Measurements from ENCODE around the gene NFYC. TPM values are rescaled to one million over a fixed set of nuclear protein-coding genes. Genes with fewer than 3 reads are reported as not detected.

The NFYC gene
- total and polyA plus RNA-seq, 2 experiments from 2014 or later = 124 to 149 TPM

DNA sequence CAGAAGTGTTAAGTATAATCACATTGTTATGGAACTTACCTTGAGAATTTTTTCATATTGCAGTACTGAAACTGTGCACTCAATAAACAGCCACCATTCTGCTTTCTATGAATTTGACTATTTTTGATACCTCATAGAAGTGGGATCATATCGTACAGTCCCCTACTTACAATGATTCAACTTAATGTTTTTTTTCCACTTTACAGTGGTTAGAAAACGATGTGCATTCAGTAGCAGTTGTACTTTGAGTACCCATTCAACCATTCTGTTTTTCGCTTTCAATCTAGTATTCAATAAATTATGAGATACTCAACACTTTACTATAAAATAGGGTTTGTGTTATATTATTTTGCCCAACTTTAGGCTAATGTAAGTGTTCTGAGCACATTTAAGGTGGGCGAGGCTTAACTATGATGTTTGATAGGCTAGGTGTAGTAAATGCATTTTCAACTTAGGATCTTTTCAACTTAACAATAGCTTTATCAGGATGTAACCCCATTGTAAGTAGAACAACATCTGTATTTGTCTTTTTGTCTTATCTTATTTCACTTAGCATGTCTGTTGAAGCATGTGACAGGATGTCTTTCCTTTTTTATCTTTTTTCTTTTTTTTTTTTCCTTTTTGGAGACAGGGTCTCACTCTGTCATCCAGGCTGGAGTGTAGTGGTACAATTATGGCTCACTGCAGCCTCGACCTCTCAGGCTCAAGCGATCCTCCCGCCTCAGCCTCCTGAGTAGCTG, 49.7 kb downstream of the NFYC start:
- Histone ChIP-seq H3K27ac (peak overlapping the region; percentile 64), H3K27me3 (no peaks in the 10 kb centered on the region), H3K36me3 (peaks cover 46% of the 10 kb centered on the region), H3K4me3 (no peak overlapping the region), H3K4me1 (ENCODE audit: low read depth) (peaks cover 3% of the 10 kb centered on the region), H3K9me3 (ENCODE audit: low read depth) (no peaks in the 10 kb centered on the region)
- TF ChIP-seq, protein P1, sequence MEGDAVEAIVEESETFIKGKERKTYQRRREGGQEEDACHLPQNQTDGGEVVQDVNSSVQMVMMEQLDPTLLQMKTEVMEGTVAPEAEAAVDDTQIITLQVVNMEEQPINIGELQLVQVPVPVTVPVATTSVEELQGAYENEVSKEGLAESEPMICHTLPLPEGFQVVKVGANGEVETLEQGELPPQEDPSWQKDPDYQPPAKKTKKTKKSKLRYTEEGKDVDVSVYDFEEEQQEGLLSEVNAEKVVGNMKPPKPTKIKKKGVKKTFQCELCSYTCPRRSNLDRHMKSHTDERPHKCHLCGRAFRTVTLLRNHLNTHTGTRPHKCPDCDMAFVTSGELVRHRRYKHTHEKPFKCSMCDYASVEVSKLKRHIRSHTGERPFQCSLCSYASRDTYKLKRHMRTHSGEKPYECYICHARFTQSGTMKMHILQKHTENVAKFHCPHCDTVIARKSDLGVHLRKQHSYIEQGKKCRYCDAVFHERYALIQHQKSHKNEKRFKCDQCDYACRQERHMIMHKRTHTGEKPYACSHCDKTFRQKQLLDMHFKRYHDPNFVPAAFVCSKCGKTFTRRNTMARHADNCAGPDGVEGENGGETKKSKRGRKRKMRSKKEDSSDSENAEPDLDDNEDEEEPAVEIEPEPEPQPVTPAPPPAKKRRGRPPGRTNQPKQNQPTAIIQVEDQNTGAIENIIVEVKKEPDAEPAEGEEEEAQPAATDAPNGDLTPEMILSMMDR (IDR thresholded peaks at IDR 0.05; ENCODE audit: low read depth, low read length) = no peak
- no peak for DNase-seq (ENCODE audit: low read depth in 1 of 2, low spot score in 1 of 2)

DNA sequence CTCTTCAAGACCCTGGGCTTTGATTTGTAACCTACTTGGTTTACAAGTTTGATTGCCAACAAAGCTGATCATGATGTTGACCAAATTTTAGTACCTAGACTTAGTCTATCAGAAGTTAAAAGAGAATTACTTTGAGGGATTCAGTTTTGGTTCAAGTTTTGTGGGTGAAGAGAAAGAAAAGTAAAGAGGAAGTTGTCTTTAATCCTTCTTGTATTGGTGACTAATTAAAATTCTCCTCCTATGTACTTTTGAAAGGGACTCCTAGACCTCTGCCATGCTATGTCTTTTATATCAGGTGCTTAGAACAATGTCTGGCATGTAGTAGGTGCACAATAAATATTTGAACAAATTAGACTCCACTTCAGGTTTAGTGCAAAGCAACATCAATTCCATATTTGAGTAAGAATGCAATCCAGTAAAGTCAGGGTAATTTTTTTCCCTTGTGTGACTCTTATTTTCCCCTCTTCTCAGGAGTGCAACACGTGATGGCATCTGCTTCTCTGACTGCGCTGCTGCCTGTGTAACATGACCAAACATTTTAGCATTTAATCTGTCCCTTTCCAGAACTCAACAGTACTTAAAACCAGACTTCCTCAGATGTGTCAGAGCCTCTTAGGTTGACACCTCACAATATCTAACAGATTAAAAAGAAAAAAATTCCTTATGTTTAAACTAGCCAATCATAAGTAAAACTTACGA, 51.0 kb downstream of the NFYC start:
- H3K27ac ChIP-seq = no peak overlapping the region
- no peak overlapping the region for H3K4me3 ChIP-seq
- TF ChIP-seq, protein P1 (IDR thresholded peaks at IDR 0.05; ENCODE audit: low read depth, low read length) = no peak
- H3K9me3 ChIP-seq (ENCODE audit: low read depth) = no peaks in the 10 kb centered on the region
- no peak for DNase-seq (ENCODE audit: low read depth in 1 of 2, low spot score in 1 of 2)
- H3K27me3 ChIP-seq = no peaks in the 10 kb centered on the region
- H3K4me1 ChIP-seq (ENCODE audit: low read depth) = peaks cover 3% of the 10 kb centered on the region
- peaks cover 50% of the 10 kb centered on the region for H3K36me3 ChIP-seq

DNA sequence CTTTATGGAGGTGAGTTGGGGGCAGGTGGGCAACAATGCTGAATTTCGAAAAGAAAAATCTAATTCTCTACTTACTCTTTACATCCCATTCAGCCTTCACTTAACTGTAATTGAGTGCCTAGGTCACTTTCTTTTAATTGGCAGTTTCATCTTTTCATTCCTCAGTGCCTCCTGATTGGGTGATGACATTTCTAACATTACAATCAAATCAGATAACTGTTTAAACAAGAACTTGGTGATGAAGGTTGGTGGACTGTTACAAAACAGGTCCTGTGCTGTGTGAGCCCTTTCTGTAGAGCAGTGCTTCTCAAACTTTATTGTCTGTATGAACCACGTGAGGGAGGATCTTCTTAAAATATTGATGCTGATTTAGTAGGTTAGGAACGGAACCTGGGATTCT, 51.9 kb downstream of the NFYC start:
- no peak for DNase-seq (ENCODE audit: low read depth in 1 of 2, low spot score in 1 of 2)
- TF ChIP-seq, protein P1 (IDR thresholded peaks at IDR 0.05; ENCODE audit: low read depth, low read length) = no peak
- H3K4me3 ChIP-seq = no peak overlapping the region
- H3K27me3 ChIP-seq = no peaks in the 10 kb centered on the region
- H3K9me3 ChIP-seq (ENCODE audit: low read depth) = no peaks in the 10 kb centered on the region
- no peak overlapping the region for H3K27ac ChIP-seq
- peaks cover 58% of the 10 kb centered on the region for H3K36me3 ChIP-seq
- H3K4me1 ChIP-seq (ENCODE audit: low read depth) = peaks cover 3% of the 10 kb centered on the region

DNA sequence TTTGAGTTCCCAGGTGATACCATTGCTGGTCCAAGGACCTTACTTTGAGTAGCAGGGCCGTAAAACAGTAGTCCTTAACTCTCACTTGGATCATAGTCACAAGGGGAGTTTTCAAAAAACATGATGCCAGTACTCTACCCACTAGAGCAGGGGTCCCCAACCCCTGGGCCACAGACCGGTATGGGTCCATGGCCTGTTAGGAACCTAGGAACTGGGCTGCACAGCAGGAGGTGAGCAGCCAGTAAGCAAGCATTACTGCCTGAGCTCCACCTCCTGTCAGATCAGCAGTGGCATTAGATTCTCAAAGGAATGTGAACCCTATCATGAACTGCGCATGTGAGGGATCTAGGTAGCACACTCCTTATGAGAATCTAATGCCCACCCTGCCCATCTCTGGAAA, 52.4 kb downstream of the NFYC start:
- Histone ChIP-seq H3K36me3 (peaks cover 57% of the 10 kb centered on the region), H3K27ac (no peak overlapping the region), H3K4me3 (no peak overlapping the region), H3K9me3 (ENCODE audit: low read depth) (no peaks in the 10 kb centered on the region), H3K27me3 (no peaks in the 10 kb centered on the region), H3K4me1 (ENCODE audit: low read depth) (peaks cover 3% of the 10 kb centered on the region)
- TF ChIP-seq, protein P1 (IDR thresholded peaks at IDR 0.05; ENCODE audit: low read depth, low read length) = no peak
- DNase-seq (ENCODE audit: low read depth in 1 of 2, low spot score in 1 of 2) = no peak

DNA sequence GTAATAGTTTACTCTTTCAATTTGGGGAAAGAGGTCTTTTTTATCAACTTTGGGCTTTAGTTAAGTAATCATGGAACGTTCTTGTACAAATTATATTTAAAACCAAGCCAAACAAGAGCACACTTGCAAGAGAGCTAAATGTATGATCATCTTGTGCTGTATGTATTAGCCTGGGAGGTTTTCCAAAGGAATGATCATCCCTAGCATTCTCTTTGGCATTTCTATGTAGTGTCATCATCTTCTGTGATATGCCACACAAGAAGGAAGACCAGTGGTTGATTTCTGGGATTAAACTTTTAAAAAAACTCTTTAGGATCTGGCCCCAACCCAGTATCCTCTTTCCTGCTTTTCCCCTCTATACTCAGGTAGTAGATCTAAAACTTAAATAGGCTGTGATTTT, 53.7 kb downstream of the NFYC start:
- peaks cover 53% of the 10 kb centered on the region for H3K36me3 ChIP-seq
- peak in 1 of 2 donors; percentile 18 for DNase-seq (ENCODE audit: low read depth in 1 of 2, low spot score in 1 of 2)
- H3K9me3 ChIP-seq (ENCODE audit: low read depth) = no peaks in the 10 kb centered on the region
- TF ChIP-seq, protein P1 (IDR thresholded peaks at IDR 0.05; ENCODE audit: low read depth, low read length) = no peak
- H3K27ac ChIP-seq = no peak overlapping the region
- H3K4me1 ChIP-seq (ENCODE audit: low read depth) = peaks cover 3% of the 10 kb centered on the region
- no peak overlapping the region for H3K4me3 ChIP-seq
- no peaks in the 10 kb centered on the region for H3K27me3 ChIP-seq
